GM12878 (cell line): ENCODE measurements around the gene LRIT1. TPM values are rescaled to one million over a fixed set of nuclear protein-coding genes. Genes with fewer than 3 reads are reported as not detected.
"Not testable (repeated sequence)": the region's sequence is repeated elsewhere in the genome, so short reads cannot be mapped to it uniquely, and the experiment has no call there.

Experiments
- ATAC-seq: fragments of 200-7000 bp; cut with Tn5 transposase; 3 replicates; pipeline ENCODE4 v1.9.1; 2020; ENCODE audit warnings: mild to moderate bottlenecking, moderate library complexity
- BruUV-seq: library from RNA; stranded (reverse); fragments of 400-500 nt; replicated peaks from 2 replicates; lab custom pipeline; 2021; lab: Mats Ljungman, UMichigan
- CTCF ChIA-PET: fragments of 300-600 bp; sonication (Branson Sonifier 250); formaldehyde crosslinking; extraction: SDS; loops from one replicate; lab custom pipeline; 2021; ENCODE audit warnings: inconsistent platforms; lab: Yijun Ruan, JAX
- POLR2A ChIA-PET: fragments of 350-600 bp; formaldehyde crosslinking; extraction: SDS; loops from one replicate; lab custom pipeline; 2021; ENCODE audit warnings: inconsistent platforms; lab: Charles Lee
- RAD21 ChIA-PET: fragments of 300-600 bp; sonication (Branson Sonifier 250); formaldehyde crosslinking; loops from one replicate; lab custom pipeline; 2023; ENCODE audit warnings: antibody characterized with exemption; ENCODE audit not compliant: unreplicated experiment; lab: Charles Lee
- SMC1A ChIA-PET: fragments of 300-600 bp; sonication (Branson Sonifier 250); formaldehyde crosslinking; loops from one replicate; lab custom pipeline; 2023; ENCODE audit not compliant: unreplicated experiment, uncharacterized antibody; lab: Charles Lee
- DNase-seq: peaks from one replicate; pipeline ENCODE4 v3.0.0-alpha.2; 2011; ENCODE audit warnings: low read depth, low spot score
- FAIRE-seq: peaks from 3 replicates; lab custom pipeline; 2011; peaks lifted over from hg19 to GRCh38; lab: Jason Lieb, UNC
- H2AFZ ChIP-seq: 2 replicates; pipeline ENCODE4 v1.6.0; 2011; ENCODE audit warnings: low read depth, low read length, control low read depth; ENCODE audit not compliant: control insufficient read depth
- H3K27ac ChIP-seq: 2 replicates; pipeline ENCODE4 v1.5.1; 2011; ENCODE audit warnings: control low read depth; ENCODE audit not compliant: control insufficient read depth, insufficient read depth
- H3K27me3 ChIP-seq, 2 experiments: replicated peaks in 1 of 2; 2 replicates each; pipeline versions ENCODE4 v1.6.0 to v1.6.1; 2011; ENCODE audit warnings: low read length in 1 of 2; ENCODE audit not compliant: control insufficient read depth in 2 of 2, insufficient read depth in 2 of 2
- H3K36me3 ChIP-seq, 2 experiments: 2 replicates each; pipeline ENCODE4 v1.5.1; 2011; ENCODE audit warnings: low read length in 1 of 2; ENCODE audit not compliant: control insufficient read depth in 2 of 2, insufficient read depth in 2 of 2
- H3K4me1 ChIP-seq: 2 replicates; pipeline ENCODE4 v1.6.1; 2011; ENCODE audit warnings: mild to moderate bottlenecking, low read length, moderate library complexity, mixed read lengths; ENCODE audit not compliant: control insufficient read depth, insufficient read depth
- H3K4me2 ChIP-seq: 2 replicates; pipeline ENCODE4 v1.6.0; 2011; ENCODE audit warnings: control low read depth; ENCODE audit not compliant: control insufficient read depth, insufficient read depth
- H3K4me3 ChIP-seq: fragments of 200-600 bp; sonication (generic); 2 replicates; pipeline ENCODE4 v1.5.1; 2016
- H3K79me2 ChIP-seq: 2 replicates; pipeline ENCODE4 v1.6.0; 2011; ENCODE audit warnings: low read length; ENCODE audit not compliant: control insufficient read depth, insufficient read depth
- H3K9ac ChIP-seq: 2 replicates; pipeline ENCODE4 v1.8.0; 2011; ENCODE audit warnings: low read length, control low read depth, mixed read lengths; ENCODE audit not compliant: control insufficient read depth, insufficient read depth
- H3K9me3 ChIP-seq: replicated peaks from 3 replicates; pipeline ENCODE4 v1.5.1; 2011; ENCODE audit warnings: mild to moderate bottlenecking, low read length; ENCODE audit not compliant: control insufficient read depth, insufficient read depth
- H4K20me1 ChIP-seq: 2 replicates; pipeline ENCODE4 v1.6.0; 2011; ENCODE audit not compliant: control insufficient read depth, insufficient read depth
- CTCF ChIP-seq, 3 experiments: IDR thresholded peaks in 2 of 3; conservative IDR thresholded peaks in 1 of 3; 2 replicates each; pipeline ENCODE4 v1.5.1; 2011; ENCODE audit warnings: low read depth in 3 of 3, low read length in 3 of 3, mild to moderate bottlenecking in 3 of 3, control low read depth in 2 of 3, moderate library complexity in 2 of 3, inconsistent platforms in 1 of 3, mixed read lengths in 1 of 3; ENCODE audit not compliant: control insufficient read depth in 2 of 3, insufficient read depth in 1 of 3; ENCODE audit errors: extremely low read depth in 1 of 3
- E2F8 ChIP-seq: fragments of 450-650 bp; IDR thresholded peaks from 2 replicates; pipeline ENCODE4 v1.6.1; 2018; ENCODE audit warnings: mild to moderate bottlenecking, low read depth, moderate library complexity; ENCODE audit not compliant: partially characterized antibody
- WGBS: methylation state at CpG from one replicate; pipeline ENCODE4 v1.1.6; 2016; ENCODE audit warnings: low lambda C conversion rate; ENCODE audit not compliant: insufficient replicate concordance, insufficient coverage; ENCODE audit errors: missing lambda C conversion rate; 5-methylcytosine and 5-hydroxymethylcytosine counted together
- in situ Hi-C: fragments of 300-500 bp; cut with MboI; formaldehyde crosslinking; loops from 9 replicates; pipeline ENCODE4 v1.14.3; 2018; ENCODE audit warnings: mixed read lengths
- intact Hi-C: fragments of 100-400 bp; cut with micrococcal nuclease; formaldehyde crosslinking; loops from one replicate; pipeline ENCODE4 v1.14.2; 2022; ENCODE audit not compliant: unreplicated experiment
- polyA plus RNA-seq, 11 experiments: library from polyadenylated mRNA; depleted of rRNA in 4 of 11; unstranded in 6 of 11; stranded (reverse) in 5 of 11; fragments of >200 nt; fragmentation: Nextera tagmentation in 4 of 11; fragmentation: Illumina TruSeq in 1 of 11; extraction: Ambion mirVana in 4 of 11; extraction: Trizol in 1 of 11; gene quantifications; 1 replicate in 1 of 11; 2 replicates in 10 of 11; pipeline versions ENCODE4 v1.2.1 to v1.2.3, GENCODE V29; 2011 to 2016; ENCODE audit warnings: inconsistent platforms in 2 of 11, missing spikeins in 2 of 11, low read depth in 1 of 11
- total RNA-seq, 4 experiments: library from RNA; depleted of rRNA in 3 of 4; stranded (reverse); fragments of >200 nt in 3 of 4; fragmentation: Illumina TruSeq in 1 of 4; extraction: Trizol in 1 of 4; gene quantifications; 2 replicates each; pipeline versions ENCODE4 v1.2.1 to v1.2.3, GENCODE V29; 2013 to 2021

The LRIT1 gene
- total and polyA plus RNA-seq, 10 of the 15 experiments (the other 5 are each of a cell fraction or from before 2014, with no cell fraction given) = not detected

GRCh38 chr10:84288151-84288550, 46.8 kb upstream of the LRIT1 start (continued):
- TF ChIP-seq CTCF (IDR thresholded peaks at IDR 0.05 in 2 of 3, conservative IDR thresholded peaks at IDR 0.05 in 1 of 3; ENCODE audit: control insufficient read depth in 2 of 3, extremely low read depth in 1 of 3, insufficient read depth in 1 of 3, low read depth in 3 of 3, low read length in 3 of 3) = no peak

- H3K79me2 ChIP-seq = no peaks in the 10 kb centered on the region
- ChIA-PET SMC1A (interaction anchor here (0.6 to 0.8 kb wide), 2 partner anchors 9 to 260 kb away, joined by 4 to 5 read pairs; no protein-coding TSS in a partner anchor), CTCF (interaction anchor here (1.8 kb wide), 1 partner anchor 254 kb away, joined by 4 read pairs; no protein-coding TSS in a partner anchor), POLR2A (no interaction called here), RAD21 (no interaction called here)
- no peak overlapping the region for H3K27ac ChIP-seq
- H3K4me1 ChIP-seq = no peaks in the 10 kb centered on the region
- no peak overlapping the region for H3K4me2 ChIP-seq
- no peaks in the 10 kb centered on the region; a peak in 1 of 4 replicates for H3K27me3 ChIP-seq
- in situ Hi-C loops = no loop called here
- H3K9ac ChIP-seq = no peak overlapping the region
- no peak overlapping the region for H3K4me3 ChIP-seq
- no peak overlapping the region for H2AFZ ChIP-seq
- BruUV-seq = no TSS peak
- no peak for TF ChIP-seq E2F8
- no peak for FAIRE-seq
- ATAC-seq = no peak
- H3K36me3 ChIP-seq = no peaks in the 10 kb centered on the region
- intact Hi-C loops = no loop called here
- no peaks in the 10 kb centered on the region for H4K20me1 ChIP-seq
- no peak for DNase-seq
- H3K9me3 ChIP-seq = no peaks in the 10 kb centered on the region
These were observed 45.3 kb upstream of the LRIT1 start for GRCh38 chr10:84286695-84287094.

GRCh38 chr10:84279876-84280475, 38.6 kb upstream of the LRIT1 start:
- H3K4me3 ChIP-seq, intact Hi-C loops, H2AFZ ChIP-seq, H3K27me3 ChIP-seq, H3K4me2 ChIP-seq, RAD21 ChIA-PET, H3K9me3 ChIP-seq, SMC1A ChIA-PET, BruUV-seq, H3K4me1 ChIP-seq, H3K27ac ChIP-seq, H3K79me2 ChIP-seq, ATAC-seq, FAIRE-seq, in situ Hi-C loops, DNase-seq, H3K36me3 ChIP-seq, H3K9ac ChIP-seq, H4K20me1 ChIP-seq, POLR2A ChIA-PET: not testable (repeated sequence)
- WGBS = 71% methylated on average over 27 of the region's 31 CpGs
- CTCF ChIA-PET = interaction anchor here (1.0 kb wide), 2 partner anchors 14 to 72 kb away, joined by 3 to 4 read pairs; no protein-coding TSS in a partner anchor
